Keratinocyte (primary cell): ENCODE measurements around the gene SAMD4B. TPM values are rescaled to one million over a fixed set of nuclear protein-coding genes. Genes with fewer than 3 reads are reported as not detected.

Source experiments
- DNase-seq: peaks from one replicate; pipeline ENCODE4 v3.0.0-alpha.2; 2011; ENCODE audit warnings: low read depth, missing footprints, low spot score
- FAIRE-seq: peaks from 2 replicates; lab custom pipeline; 2011; peaks lifted over from hg19 to GRCh38; lab: Jason Lieb, UNC
- H2AFZ ChIP-seq: 2 replicates; pipeline ENCODE4 v1.6.0; 2012; ENCODE audit warnings: low read length, control low read depth, inconsistent platforms; ENCODE audit not compliant: control insufficient read depth
- H3K27ac ChIP-seq: 2 replicates; pipeline ENCODE4 v1.5.1; 2011; ENCODE audit warnings: low read length; ENCODE audit not compliant: control insufficient read depth, insufficient read depth
- H3K27me3 ChIP-seq: 3 replicates; pipeline ENCODE4 v1.6.0; 2011; ENCODE audit warnings: low read length; ENCODE audit not compliant: control insufficient read depth, insufficient read depth; ENCODE audit errors: extremely low read depth
- H3K36me3 ChIP-seq, 2 experiments: 2 replicates in 1 of 2; 3 replicates in 1 of 2; pipeline ENCODE4 v1.5.1; 2011; ENCODE audit warnings: low read length in 2 of 2, mild to moderate bottlenecking in 1 of 2; ENCODE audit not compliant: control insufficient read depth in 2 of 2, insufficient read depth in 2 of 2; ENCODE audit errors: extremely low read depth in 1 of 2
- H3K4me1 ChIP-seq: 3 replicates; pipeline ENCODE4 v1.5.1; 2011; ENCODE audit warnings: low read length; ENCODE audit not compliant: control insufficient read depth, insufficient read depth; ENCODE audit errors: extremely low read depth
- H3K4me2 ChIP-seq: 3 replicates; pipeline ENCODE4 v1.6.0; 2011; ENCODE audit warnings: low read depth, low read length; ENCODE audit not compliant: control insufficient read depth, insufficient read depth; ENCODE audit errors: extremely low read depth
- H3K4me3 ChIP-seq, 3 experiments: fragments of 200-600 bp in 1 of 3; sonication (generic) in 1 of 3; 2 replicates in 2 of 3; 3 replicates in 1 of 3; pipeline ENCODE4 v1.5.1; 2011 to 2016; ENCODE audit warnings: low read length in 3 of 3, mild to moderate bottlenecking in 3 of 3, control low read depth in 2 of 3, inconsistent platforms in 1 of 3, low read depth in 1 of 3, mixed read lengths in 1 of 3, mixed run types in 1 of 3, moderate library complexity in 1 of 3; ENCODE audit not compliant: control insufficient read depth in 2 of 3, insufficient read depth in 2 of 3; ENCODE audit errors: extremely low read depth in 1 of 3
- H3K79me2 ChIP-seq: 2 replicates; pipeline ENCODE4 v1.6.0; 2012; ENCODE audit warnings: low read length; ENCODE audit not compliant: control insufficient read depth, insufficient read depth
- H3K9ac ChIP-seq: 3 replicates; pipeline ENCODE4 v1.6.0; 2011; ENCODE audit warnings: low read length; ENCODE audit not compliant: control insufficient read depth, insufficient read depth; ENCODE audit errors: extremely low read depth
- H3K9me1 ChIP-seq: 3 replicates; pipeline ENCODE4 v1.6.0; 2011; ENCODE audit warnings: low read length; ENCODE audit not compliant: control insufficient read depth, insufficient read depth; ENCODE audit errors: extremely low read depth
- H3K9me3 ChIP-seq: 2 replicates; pipeline ENCODE4 v1.5.1; 2012; ENCODE audit warnings: low read depth, low read length; ENCODE audit not compliant: control insufficient read depth
- H4K20me1 ChIP-seq: 3 replicates; pipeline ENCODE4 v1.6.0; 2011; ENCODE audit warnings: low read length; ENCODE audit not compliant: control insufficient read depth, insufficient read depth; ENCODE audit errors: extremely low read depth
- CTCF ChIP-seq, 3 experiments: IDR thresholded peaks in 1 of 3; conservative IDR thresholded peaks in 1 of 3; optimal IDR thresholded peaks in 1 of 3; 2 replicates in 2 of 3; 3 replicates in 1 of 3; pipeline versions ENCODE3 to v1.5.1; 2011; ENCODE audit warnings: low read length in 3 of 3, mild to moderate bottlenecking in 3 of 3, moderate library complexity in 2 of 3, control low read depth in 1 of 3, inconsistent platforms in 1 of 3; ENCODE audit not compliant: insufficient read depth in 2 of 3; ENCODE audit errors: extremely low read depth in 1 of 3
- EZH2 ChIP-seq: IDR thresholded peaks from one replicate; pipeline ENCODE4 v1.6.1; 2012; ENCODE audit warnings: inconsistent platforms, mild to moderate bottlenecking, low read length, moderate library complexity
- dilution Hi-C: fragments of 300-500 bp; cut with MboI; formaldehyde crosslinking; loops from one replicate; pipeline ENCODE4 v1.7.0; 2020; ENCODE audit warnings: low sequenced_read_pairs; ENCODE audit not compliant: extremely low pct_ligation_motif_present
- polyA plus RNA-seq, 5 experiments: library from polyadenylated mRNA; depleted of rRNA in 3 of 5; stranded (reverse) in 3 of 5; stranded (forward) in 1 of 5; unstranded in 1 of 5; fragments of >200 nt; gene quantifications; 1 replicate in 1 of 5; 2 replicates in 3 of 5; 3 replicates in 1 of 5; pipeline versions ENCODE4 v1.2.1 to v1.2.3, GENCODE V29; 2011 to 2012; ENCODE audit warnings: missing spikeins in 2 of 5, low read depth in 1 of 5, low replicate concordance in 1 of 5

Gene SAMD4B
- polyA plus RNA-seq, 1 donor (not counting 4 experiments of a cell fraction or from before 2014, with no cell fraction given), result 20.9 TPM

- FAIRE-seq, result peak; percentile 34
- no peak overlapping the region for H3K9ac ChIP-seq
- H3K4me1 ChIP-seq, result no peaks in the 10 kb centered on the region
- no peaks in the 10 kb centered on the region for H3K9me1 ChIP-seq
- H3K4me3 ChIP-seq, result no peak overlapping the region
- dilution Hi-C loops, result no loop called here
- TF ChIP-seq CTCF (optimal IDR thresholded peaks at IDR 0.05 in 1 of 3, IDR thresholded peaks at IDR 0.05 in 1 of 3, conservative IDR thresholded peaks at IDR 0.05 in 1 of 3; ENCODE audit: extremely low read depth in 1 of 3, insufficient read depth in 2 of 3, low read length in 3 of 3), result peak; percentile 89 to 95 (median 90)
- TF ChIP-seq EZH2, result no peak
- H4K20me1 ChIP-seq, result no peaks in the 10 kb centered on the region
- no peaks in the 10 kb centered on the region for H3K27me3 ChIP-seq
- no peak for DNase-seq
- H3K4me2 ChIP-seq, result no peak overlapping the region
- H2AFZ ChIP-seq, result no peak overlapping the region
- H3K9me3 ChIP-seq, result no peaks in the 10 kb centered on the region
- no peaks in the 10 kb centered on the region for H3K79me2 ChIP-seq
- no peak overlapping the region for H3K27ac ChIP-seq
- no peaks in the 10 kb centered on the region for H3K36me3 ChIP-seq
Measured at GRCh38 chr19:39328046-39328705, 14.0 kb upstream of the SAMD4B start.

- Histone ChIP-seq H3K27me3 (no peaks in the 10 kb centered on the region), H3K4me2 (no peak overlapping the region), H2AFZ (no peak overlapping the region), H3K9ac (no peak overlapping the region), H3K27ac (no peak overlapping the region), H3K36me3 (no peaks in the 10 kb centered on the region), H3K4me1 (no peaks in the 10 kb centered on the region), H3K9me1 (no peaks in the 10 kb centered on the region), H3K9me3 (no peaks in the 10 kb centered on the region), H3K4me3 (no peak overlapping the region), H3K79me2 (no peaks in the 10 kb centered on the region), H4K20me1 (no peaks in the 10 kb centered on the region)
- no peak for TF ChIP-seq EZH2
- no peak for TF ChIP-seq CTCF (optimal IDR thresholded peaks at IDR 0.05 in 1 of 3, IDR thresholded peaks at IDR 0.05 in 1 of 3, conservative IDR thresholded peaks at IDR 0.05 in 1 of 3; ENCODE audit: extremely low read depth in 1 of 3, insufficient read depth in 2 of 3, low read length in 3 of 3)
- dilution Hi-C loops, result no loop called here
- FAIRE-seq, result no peak
- DNase-seq, result no peak
Measured at GRCh38 chr19:39329948-39330347, 12.3 kb upstream of the SAMD4B start.
